MM.1S (cell line): ENCODE measurements around the gene SAMD8.
"Not testable (repeated sequence)": the region's sequence is repeated elsewhere in the genome, so short reads cannot be mapped to it uniquely, and the experiment has no call there.

ENCODE experiments used
- DNase-seq: peaks from one replicate; pipeline ENCODE4 v3.0.0-alpha.2; 2015
- H2AFZ ChIP-seq: fragments of 300-600 bp; sonication (generic); 2 replicates; pipeline ENCODE4 v1.6.0; 2016; ENCODE audit warnings: antibody characterized with exemption, low read length
- H3F3A ChIP-seq: fragments of 300-600 bp; sonication (generic); 2 replicates; pipeline ENCODE4 v1.6.1; 2016; ENCODE audit warnings: mild to moderate bottlenecking, antibody characterized with exemption, low read length, moderate library complexity, mixed read lengths; ENCODE audit not compliant: insufficient read depth
- H3K27ac ChIP-seq: fragments of 300-600 bp; sonication (generic); 2 replicates; pipeline ENCODE4 v1.5.1; 2016; ENCODE audit warnings: mild to moderate bottlenecking, low read length
- H3K27me3 ChIP-seq: fragments of 300-600 bp; sonication (generic); replicated peaks from 2 replicates; pipeline ENCODE4 v1.6.0; 2016; ENCODE audit warnings: low read length; ENCODE audit not compliant: insufficient read depth
- H3K36me3 ChIP-seq: fragments of 300-600 bp; sonication (generic); replicated peaks from 2 replicates; pipeline ENCODE4 v1.6.1; 2016; ENCODE audit warnings: mild to moderate bottlenecking, low read length, mixed read lengths; ENCODE audit not compliant: insufficient read depth
- H3K4me1 ChIP-seq: fragments of 300-600 bp; sonication (generic); 2 replicates; pipeline ENCODE4 v1.6.1; 2016; ENCODE audit warnings: low read length, mixed read lengths
- H3K4me2 ChIP-seq: fragments of 300-600 bp; sonication (generic); 2 replicates; pipeline ENCODE4 v1.6.0; 2016; ENCODE audit warnings: low read depth, low read length
- H3K4me3 ChIP-seq: fragments of 300-600 bp; sonication (generic); 2 replicates; pipeline ENCODE4 v1.5.1; 2016; ENCODE audit warnings: low read length, mixed read lengths
- H3K79me2 ChIP-seq: fragments of 300-600 bp; sonication (generic); 2 replicates; pipeline ENCODE4 v1.6.1; 2016; ENCODE audit warnings: mixed run types, low read length, mixed read lengths
- H3K9ac ChIP-seq: fragments of 300-600 bp; sonication (generic); 2 replicates; pipeline ENCODE4 v1.6.1; 2016; ENCODE audit warnings: low read length, mixed read lengths
- H3K9me2 ChIP-seq: fragments of 300-600 bp; sonication (generic); replicated peaks from 2 replicates; pipeline ENCODE4 v1.6.1; 2016; ENCODE audit warnings: mild to moderate bottlenecking, low read length, mixed read lengths; ENCODE audit not compliant: insufficient read depth
- H3K9me3 ChIP-seq: fragments of 300-600 bp; sonication (generic); replicated peaks from 2 replicates; pipeline ENCODE4 v1.6.1; 2016; ENCODE audit warnings: mild to moderate bottlenecking, low read length, mixed read lengths; ENCODE audit not compliant: insufficient read depth
- H4K20me1 ChIP-seq: fragments of 300-600 bp; sonication (generic); 2 replicates; pipeline ENCODE4 v1.6.1; 2016; ENCODE audit warnings: mild to moderate bottlenecking, low read length, moderate library complexity, mixed read lengths; ENCODE audit not compliant: insufficient read depth
- EZH2 ChIP-seq: fragments of 300-600 bp; sonication (generic); optimal IDR thresholded peaks from 2 replicates; pipeline ENCODE3; 2017; ENCODE audit warnings: low read depth, mild to moderate bottlenecking, antibody characterized with exemption, low read length, mixed read lengths
- EZH2phosphoT487 ChIP-seq: fragments of 300-600 bp; sonication (generic); IDR thresholded peaks from 2 replicates; pipeline ENCODE4 v1.6.1; 2018; ENCODE audit warnings: antibody characterized with exemption, low read length
- TF ChIP-seq, protein P1 (sequence below): fragments of 300-600 bp; sonication (generic); IDR thresholded peaks from 2 replicates; pipeline ENCODE4 v1.5.1; 2016; ENCODE audit warnings: antibody characterized with exemption, low read length, mixed read lengths

The SAMD8 gene

DNA sequence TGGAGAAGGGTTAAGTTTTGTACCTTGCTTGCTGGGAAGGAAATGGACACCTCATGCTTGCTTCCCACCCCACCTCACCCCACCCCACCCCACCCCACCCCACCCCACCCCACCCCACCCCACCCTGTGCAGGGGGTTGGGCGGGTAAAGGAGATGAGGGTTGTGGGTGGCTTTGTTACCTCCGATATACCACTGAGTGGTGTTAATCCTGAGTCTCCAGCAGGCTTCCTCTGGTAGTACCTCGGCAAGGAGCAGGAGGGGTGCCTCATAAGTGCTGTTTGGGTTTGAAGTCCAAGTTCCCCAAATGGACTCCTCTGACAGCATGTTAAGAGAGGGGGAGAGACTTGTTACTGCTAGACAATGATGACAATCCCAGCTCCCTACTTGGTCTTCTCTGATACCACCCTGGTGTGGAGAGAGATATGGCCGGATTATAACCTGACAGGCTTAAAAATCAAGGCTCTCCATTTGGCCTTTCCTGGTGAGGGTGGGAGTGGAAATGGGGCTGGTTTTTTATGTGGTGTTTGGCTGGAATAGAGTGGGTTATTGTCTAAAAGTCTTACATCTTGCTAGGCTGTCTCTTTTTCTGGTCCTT lies 11.7 kb downstream of the SAMD8 start:
- no peak overlapping the region for H3K4me2 ChIP-seq
- H3F3A ChIP-seq: no peaks in the 10 kb centered on the region
- TF ChIP-seq EZH2: no peak
- TF ChIP-seq, protein P1, sequence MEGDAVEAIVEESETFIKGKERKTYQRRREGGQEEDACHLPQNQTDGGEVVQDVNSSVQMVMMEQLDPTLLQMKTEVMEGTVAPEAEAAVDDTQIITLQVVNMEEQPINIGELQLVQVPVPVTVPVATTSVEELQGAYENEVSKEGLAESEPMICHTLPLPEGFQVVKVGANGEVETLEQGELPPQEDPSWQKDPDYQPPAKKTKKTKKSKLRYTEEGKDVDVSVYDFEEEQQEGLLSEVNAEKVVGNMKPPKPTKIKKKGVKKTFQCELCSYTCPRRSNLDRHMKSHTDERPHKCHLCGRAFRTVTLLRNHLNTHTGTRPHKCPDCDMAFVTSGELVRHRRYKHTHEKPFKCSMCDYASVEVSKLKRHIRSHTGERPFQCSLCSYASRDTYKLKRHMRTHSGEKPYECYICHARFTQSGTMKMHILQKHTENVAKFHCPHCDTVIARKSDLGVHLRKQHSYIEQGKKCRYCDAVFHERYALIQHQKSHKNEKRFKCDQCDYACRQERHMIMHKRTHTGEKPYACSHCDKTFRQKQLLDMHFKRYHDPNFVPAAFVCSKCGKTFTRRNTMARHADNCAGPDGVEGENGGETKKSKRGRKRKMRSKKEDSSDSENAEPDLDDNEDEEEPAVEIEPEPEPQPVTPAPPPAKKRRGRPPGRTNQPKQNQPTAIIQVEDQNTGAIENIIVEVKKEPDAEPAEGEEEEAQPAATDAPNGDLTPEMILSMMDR: no peak
- no peak for TF ChIP-seq EZH2phosphoT487
- no peak overlapping the region for H2AFZ ChIP-seq
- no peaks in the 10 kb centered on the region for H3K27me3 ChIP-seq
- no peaks in the 10 kb centered on the region for H3K4me1 ChIP-seq
- H3K36me3 ChIP-seq: no peaks in the 10 kb centered on the region
- no peak for DNase-seq
- peaks cover 29% of the 10 kb centered on the region for H3K79me2 ChIP-seq
- H3K27ac ChIP-seq: no peak overlapping the region
- H3K9ac ChIP-seq: no peak overlapping the region
- H3K4me3 ChIP-seq: no peak overlapping the region
- no peaks in the 10 kb centered on the region for H4K20me1 ChIP-seq
- no peaks in the 10 kb centered on the region for H3K9me2 ChIP-seq
- H3K9me3 ChIP-seq: no peaks in the 10 kb centered on the region

DNA sequence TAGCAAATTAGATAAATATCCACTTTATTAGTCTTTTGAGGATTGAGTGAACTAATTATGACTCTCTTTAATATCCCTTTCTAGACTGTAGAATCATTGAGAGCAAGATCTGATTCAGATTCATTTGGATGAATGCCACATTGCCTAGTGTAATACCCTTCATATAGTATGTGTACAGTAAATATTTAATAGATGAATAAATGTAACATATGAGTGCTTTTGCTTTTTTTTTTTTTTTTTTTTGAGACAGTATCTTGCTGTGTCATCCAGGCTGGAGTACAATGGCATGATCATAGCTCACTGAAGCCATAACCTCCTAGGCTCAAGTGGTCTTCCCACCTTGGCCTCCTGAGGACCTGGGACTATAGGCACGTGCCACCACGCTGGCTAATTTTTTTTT lies 14.8 kb downstream of the SAMD8 start:
- no peak overlapping the region for H3K27ac ChIP-seq
- H3K27me3 ChIP-seq: no peaks in the 10 kb centered on the region
- H2AFZ ChIP-seq: no peak overlapping the region
- H4K20me1 ChIP-seq: no peaks in the 10 kb centered on the region
- no peak overlapping the region for H3K4me3 ChIP-seq
- TF ChIP-seq EZH2phosphoT487: no peak
- TF ChIP-seq, protein P1: no peak
- TF ChIP-seq EZH2: no peak
- H3F3A ChIP-seq: no peaks in the 10 kb centered on the region
- no peak overlapping the region for H3K9ac ChIP-seq
- H3K9me2 ChIP-seq: no peaks in the 10 kb centered on the region
- H3K79me2 ChIP-seq: peaks cover 7% of the 10 kb centered on the region
- H3K4me2 ChIP-seq: no peak overlapping the region
- no peak for DNase-seq
- H3K36me3 ChIP-seq: no peaks in the 10 kb centered on the region
- no peaks in the 10 kb centered on the region for H3K4me1 ChIP-seq
- no peaks in the 10 kb centered on the region for H3K9me3 ChIP-seq

DNA sequence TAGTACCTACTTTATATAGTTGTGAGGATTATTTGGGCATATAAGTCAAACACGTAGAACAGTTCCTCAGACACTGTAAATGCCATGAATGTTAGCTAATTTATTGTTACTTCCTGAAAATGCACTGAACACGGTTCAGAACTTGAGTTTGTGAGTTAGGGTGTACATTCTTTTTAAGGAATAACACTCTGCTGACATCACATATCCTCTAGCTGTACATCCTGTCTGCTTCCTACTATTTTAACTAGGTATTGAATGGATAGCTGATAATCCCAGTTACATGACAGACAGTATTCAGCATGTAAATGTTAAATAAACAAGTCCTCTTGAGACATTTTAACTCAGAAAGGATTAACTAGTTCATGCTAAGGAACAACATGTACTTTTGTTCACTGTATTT lies 16.0 kb downstream of the SAMD8 start:
- no peak overlapping the region for H3K4me3 ChIP-seq
- H3K79me2 ChIP-seq: peaks cover 3% of the 10 kb centered on the region
- H3K27me3 ChIP-seq: no peaks in the 10 kb centered on the region
- TF ChIP-seq EZH2phosphoT487: no peak
- no peak for TF ChIP-seq EZH2
- TF ChIP-seq, protein P1: no peak
- H3F3A ChIP-seq: no peaks in the 10 kb centered on the region
- no peak overlapping the region for H3K4me2 ChIP-seq
- no peak for DNase-seq
- H3K4me1 ChIP-seq: no peaks in the 10 kb centered on the region
- H3K36me3 ChIP-seq: no peaks in the 10 kb centered on the region
- H3K9ac ChIP-seq: no peak overlapping the region
- H3K9me3 ChIP-seq: no peaks in the 10 kb centered on the region
- no peak overlapping the region for H2AFZ ChIP-seq
- H4K20me1 ChIP-seq: no peaks in the 10 kb centered on the region
- H3K27ac ChIP-seq: no peak overlapping the region
- no peaks in the 10 kb centered on the region for H3K9me2 ChIP-seq

DNA sequence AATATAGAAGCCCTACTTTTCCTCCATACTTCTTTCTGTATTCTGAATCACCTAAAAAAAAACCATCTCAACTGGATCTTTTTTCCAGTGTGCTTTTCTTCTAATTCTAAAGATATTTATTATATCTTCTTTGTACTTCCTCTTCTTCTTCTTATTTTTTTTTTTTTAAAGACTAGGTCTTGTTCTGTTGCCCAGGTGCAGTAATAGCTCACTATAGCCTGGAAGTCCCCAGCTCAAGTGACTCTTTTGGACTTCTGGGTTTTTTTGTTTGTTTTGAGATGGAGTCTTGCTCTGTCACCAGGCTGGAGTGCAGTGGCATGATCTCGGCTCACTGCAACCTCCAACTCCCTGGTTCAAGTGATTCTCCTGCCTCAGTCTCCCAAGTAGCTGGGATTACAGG lies 17.5 kb downstream of the SAMD8 start:
- H3K4me1 ChIP-seq, H3K4me2 ChIP-seq, H3K27me3 ChIP-seq, H3K9me3 ChIP-seq, H3K79me2 ChIP-seq, H4K20me1 ChIP-seq, H3K9ac ChIP-seq, H2AFZ ChIP-seq, H3K36me3 ChIP-seq, H3K27ac ChIP-seq, DNase-seq, H3K9me2 ChIP-seq, H3K4me3 ChIP-seq, H3F3A ChIP-seq: not testable (repeated sequence)
